ENCODE measurements around the gene TTLL11.

DNA sequence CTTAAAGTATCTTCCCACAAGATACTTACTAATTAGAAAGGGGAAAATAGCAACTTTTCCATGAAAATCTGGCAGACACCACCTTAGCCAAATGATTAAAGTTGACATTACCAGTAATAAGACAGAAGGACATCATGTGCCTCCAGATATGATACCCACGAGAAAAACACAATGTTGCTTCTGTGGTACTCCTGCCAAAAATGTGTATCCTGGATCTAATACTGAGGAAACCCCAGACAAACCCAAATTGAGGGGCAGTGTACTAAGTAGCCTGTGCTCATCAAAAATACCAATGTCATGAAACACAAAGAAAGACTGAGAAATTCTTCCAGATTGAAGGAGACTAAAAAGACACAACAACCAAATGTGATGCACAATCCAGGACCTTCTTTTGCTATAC is 85.3 kb downstream of the TTLL11 start:
- TF ChIP-seq CTCF (IDR thresholded peaks at IDR 0.05; ENCODE audit: poor library complexity) (no peak), EZH2 (IDR thresholded peaks at IDR 0.05; ENCODE audit: borderline replicate concordance) (no peak), EZH2phosphoT487 (IDR thresholded peaks at IDR 0.05; ENCODE audit: low read depth, severe bottlenecking, unreplicated experiment) (no peak)

Data from hepatocyte (in vitro differentiated cells).